CD14-positive monocyte (primary cell): ENCODE measurements around the gene MAP1LC3B2. TPM values are rescaled to one million over a fixed set of nuclear protein-coding genes. Genes with fewer than 3 reads are reported as not detected.

Experiments used
- DNase-seq, 3 donors: peaks; one replicate each; pipeline ENCODE4 v3.0.0-alpha.2; 2011 to 2022
- H2AFZ ChIP-seq: 2 replicates; pipeline ENCODE4 v1.6.0; 2012; ENCODE audit warnings: mild to moderate bottlenecking, low read depth, low read length, inconsistent platforms; ENCODE audit not compliant: insufficient read depth, poor library complexity, severe bottlenecking
- H3K27ac ChIP-seq, 2 donors: 1 replicate in 1 of 2; 2 replicates in 1 of 2; pipeline ENCODE4 v1.5.1; 2012 to 2013; ENCODE audit warnings: low read length in 2 of 2, control low read depth in 1 of 2, inconsistent platforms in 1 of 2, low read depth in 1 of 2, mild to moderate bottlenecking in 1 of 2
- H3K27me3 ChIP-seq, 2 donors: one replicate each; pipeline versions ENCODE4 v1.6.0 to v1.6.1; 2011 to 2013; ENCODE audit warnings: low read length in 2 of 2; ENCODE audit not compliant: control insufficient read depth in 2 of 2, insufficient read depth in 2 of 2
- H3K36me3 ChIP-seq, 2 donors: replicated peaks in 1 of 2; 1 replicate in 1 of 2; 2 replicates in 1 of 2; pipeline versions ENCODE4 v1.5.1 to v1.6.1; 2012 to 2013; ENCODE audit warnings: low read length in 2 of 2, control low read depth in 1 of 2, inconsistent platforms in 1 of 2, mild to moderate bottlenecking in 1 of 2; ENCODE audit not compliant: insufficient read depth in 2 of 2, control insufficient read depth in 1 of 2
- H3K4me1 ChIP-seq, 2 donors: 1 replicate in 1 of 2; 2 replicates in 1 of 2; pipeline versions ENCODE4 v1.5.1 to v1.6.1; 2012 to 2013; ENCODE audit warnings: low read length in 2 of 2, control low read depth in 1 of 2, inconsistent platforms in 1 of 2, mild to moderate bottlenecking in 1 of 2, moderate library complexity in 1 of 2; ENCODE audit not compliant: insufficient read depth in 2 of 2, control insufficient read depth in 1 of 2
- H3K4me2 ChIP-seq: replicated peaks from 2 replicates; pipeline ENCODE3; 2012; ENCODE audit warnings: low read length, moderate library complexity, mild to moderate bottlenecking; ENCODE audit not compliant: poor library complexity, severe bottlenecking; ENCODE audit errors: extremely low read depth
- H3K4me3 ChIP-seq, 3 experiments: fragments of 200-600 bp in 1 of 3; sonication (generic) in 1 of 3; replicated peaks in 1 of 3; 1 replicate in 2 of 3; 2 replicates in 1 of 3; pipeline ENCODE4 v1.5.1; 2011 to 2013; ENCODE audit warnings: low read length in 3 of 3, mild to moderate bottlenecking in 3 of 3, control low read depth in 2 of 3, low read depth in 2 of 3, inconsistent platforms in 1 of 3, moderate library complexity in 1 of 3
- H3K79me2 ChIP-seq: 2 replicates; pipeline ENCODE4 v1.6.0; 2012; ENCODE audit warnings: mild to moderate bottlenecking, control low read depth, inconsistent platforms, low read length, moderate library complexity; ENCODE audit not compliant: insufficient read depth
- H3K9ac ChIP-seq: 2 replicates; pipeline ENCODE4 v1.6.0; 2017; ENCODE audit warnings: low read length, mild to moderate bottlenecking; ENCODE audit not compliant: insufficient read depth, poor library complexity, severe bottlenecking
- H3K9me3 ChIP-seq, 2 donors: replicated peaks in 1 of 2; 1 replicate in 1 of 2; 2 replicates in 1 of 2; pipeline versions ENCODE4 v1.5.1 to v1.6.1; 2012 to 2013; ENCODE audit warnings: low read length in 2 of 2, control low read depth in 1 of 2; ENCODE audit not compliant: control insufficient read depth in 1 of 2, insufficient read depth in 1 of 2
- H4K20me1 ChIP-seq: 2 replicates; pipeline ENCODE4 v1.6.0; 2012; ENCODE audit warnings: mild to moderate bottlenecking, low read length, control low read depth, moderate library complexity; ENCODE audit not compliant: insufficient read depth
- H3K27ac Mint-ChIP-seq, 7 donors: one replicate each; pipeline ENCODE4 v1.8.0; 2020; ENCODE audit warnings: mild to moderate bottlenecking in 7 of 7, mixed read lengths in 7 of 7, moderate library complexity in 6 of 7, inconsistent platforms in 2 of 7
- H3K27me3 Mint-ChIP-seq, 3 donors: one replicate each; pipeline ENCODE4 v1.8.0; 2021 to 2022; ENCODE audit warnings: low read depth in 3 of 3, mild to moderate bottlenecking in 3 of 3, mixed read lengths in 3 of 3, moderate library complexity in 3 of 3, inconsistent platforms in 1 of 3
- H3K36me3 Mint-ChIP-seq, 2 donors: one replicate each; pipeline ENCODE4 v1.8.0; 2020; ENCODE audit warnings: mixed read lengths in 2 of 2, inconsistent platforms in 1 of 2, mild to moderate bottlenecking in 1 of 2
- H3K4me1 Mint-ChIP-seq: one replicate; pipeline ENCODE4 v1.8.0; 2020; ENCODE audit warnings: mild to moderate bottlenecking, mixed read lengths
- H3K4me3 Mint-ChIP-seq, 2 donors: one replicate each; pipeline ENCODE4 v1.8.0; 2020; ENCODE audit warnings: mild to moderate bottlenecking in 2 of 2, mixed read lengths in 2 of 2, moderate library complexity in 1 of 2
- H3K9me3 Mint-ChIP-seq, 7 donors: one replicate each; pipeline ENCODE4 v1.8.0; 2020 to 2022; ENCODE audit warnings: mixed read lengths in 7 of 7, mild to moderate bottlenecking in 6 of 7, moderate library complexity in 6 of 7, inconsistent platforms in 2 of 7
- WGBS: methylation state at CpG from one replicate; pipeline ENCODE4 v1.1.5; 2013; ENCODE audit warnings: missing lambda C conversion rate; ENCODE audit not compliant: insufficient coverage; 5-methylcytosine and 5-hydroxymethylcytosine counted together
- intact Hi-C, 2 donors: fragments of 100-400 bp; cut with micrococcal nuclease; formaldehyde crosslinking; loops; one replicate each; pipeline versions ENCODE4 v1.15.0 to v1.15.1; 2023
- polyA plus RNA-seq, 3 donors: library from polyadenylated mRNA; depleted of rRNA in 1 of 3; unstranded in 2 of 3; stranded (reverse) in 1 of 3; fragments of 300-500 nt in 2 of 3; fragments of >200 nt in 1 of 3; fragmentation: Illumina TruSeq in 2 of 3; gene quantifications; 1 replicate in 2 of 3; 2 replicates in 1 of 3; pipeline ENCODE4 v1.2.3, GENCODE V29; 2012 to 2021
- TF ChIP-seq, protein P1 (sequence below): fragments of 200-600 bp; IDR thresholded peaks from one replicate; pipeline ENCODE4 v1.8.0; 2022; ENCODE audit warnings: antibody characterized with exemption, mild to moderate bottlenecking

MAP1LC3B2 gene
- polyA plus RNA-seq, 3 donors, result 2.6 to 12.9 (median 6.4) TPM

DNA sequence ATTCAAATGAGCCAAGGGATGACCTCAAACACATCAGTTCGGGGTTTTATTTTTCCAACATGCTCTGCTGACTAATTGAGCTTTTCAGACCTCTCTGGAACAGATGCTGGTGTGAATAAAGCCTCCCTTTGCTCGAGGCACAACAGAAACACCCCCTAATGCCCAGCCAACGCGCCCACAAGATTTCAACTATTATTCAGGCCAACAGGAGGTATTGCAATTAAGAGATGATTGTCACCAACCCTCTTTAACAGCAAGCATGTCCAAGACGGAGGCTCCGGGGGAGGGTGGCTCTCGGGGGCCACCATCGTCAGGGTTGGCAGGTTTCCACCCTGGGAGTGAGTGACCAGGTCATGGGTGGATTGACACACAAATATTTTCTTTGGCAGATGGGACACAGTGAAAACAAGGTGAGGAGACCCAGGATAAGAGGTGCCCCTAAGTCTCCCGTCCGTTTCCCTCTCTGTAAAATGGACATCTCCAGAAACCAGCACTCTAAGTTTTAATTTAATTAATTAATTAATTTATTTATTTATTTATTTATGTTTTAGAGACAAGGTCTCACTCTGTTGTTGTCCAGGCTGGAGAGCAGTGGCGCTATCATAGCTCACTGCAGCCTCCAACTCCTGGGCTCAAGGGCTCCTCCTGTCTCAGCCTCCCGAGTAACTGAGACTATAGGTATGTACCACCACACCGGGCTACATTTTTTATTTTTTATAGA, 56.1 kb downstream of the MAP1LC3B2 start:
- no peaks in the 10 kb centered on the region for H3K36me3 ChIP-seq
- peaks cover 4 to 7% of the 10 kb centered on the region in 2 donors for H3K9me3 ChIP-seq
- no peak overlapping the region for H3K9ac ChIP-seq
- no peaks in the 10 kb centered on the region for H4K20me1 ChIP-seq
- no peak overlapping the region for H3K4me2 ChIP-seq
- TF ChIP-seq, protein P1, sequence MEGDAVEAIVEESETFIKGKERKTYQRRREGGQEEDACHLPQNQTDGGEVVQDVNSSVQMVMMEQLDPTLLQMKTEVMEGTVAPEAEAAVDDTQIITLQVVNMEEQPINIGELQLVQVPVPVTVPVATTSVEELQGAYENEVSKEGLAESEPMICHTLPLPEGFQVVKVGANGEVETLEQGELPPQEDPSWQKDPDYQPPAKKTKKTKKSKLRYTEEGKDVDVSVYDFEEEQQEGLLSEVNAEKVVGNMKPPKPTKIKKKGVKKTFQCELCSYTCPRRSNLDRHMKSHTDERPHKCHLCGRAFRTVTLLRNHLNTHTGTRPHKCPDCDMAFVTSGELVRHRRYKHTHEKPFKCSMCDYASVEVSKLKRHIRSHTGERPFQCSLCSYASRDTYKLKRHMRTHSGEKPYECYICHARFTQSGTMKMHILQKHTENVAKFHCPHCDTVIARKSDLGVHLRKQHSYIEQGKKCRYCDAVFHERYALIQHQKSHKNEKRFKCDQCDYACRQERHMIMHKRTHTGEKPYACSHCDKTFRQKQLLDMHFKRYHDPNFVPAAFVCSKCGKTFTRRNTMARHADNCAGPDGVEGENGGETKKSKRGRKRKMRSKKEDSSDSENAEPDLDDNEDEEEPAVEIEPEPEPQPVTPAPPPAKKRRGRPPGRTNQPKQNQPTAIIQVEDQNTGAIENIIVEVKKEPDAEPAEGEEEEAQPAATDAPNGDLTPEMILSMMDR, result no peak
- 100% methylated on average over 4 of the region's 13 CpGs for WGBS
- no peak overlapping the region for H3K27ac Mint-ChIP-seq
- DNase-seq, result no peak
- H3K27ac ChIP-seq, result no peak overlapping the region
- no peak overlapping the region for H3K4me3 ChIP-seq
- no peaks in the 10 kb centered on the region for H3K36me3 Mint-ChIP-seq
- no peaks in the 10 kb centered on the region for H3K79me2 ChIP-seq
- peaks cover 0 to 12% (median 7%) of the 10 kb centered on the region in 7 donors for H3K9me3 Mint-ChIP-seq
- H3K4me1 Mint-ChIP-seq, result peaks cover 17% of the 10 kb centered on the region
- peaks cover 10 to 14% of the 10 kb centered on the region in 2 donors for H3K4me1 ChIP-seq
- intact Hi-C loops, result no loop called here
- H3K27me3 Mint-ChIP-seq, result no peaks in the 10 kb centered on the region
- no peaks in the 10 kb centered on the region for H3K27me3 ChIP-seq
- H2AFZ ChIP-seq, result no peak overlapping the region
- H3K4me3 Mint-ChIP-seq, result no peak overlapping the region

DNA sequence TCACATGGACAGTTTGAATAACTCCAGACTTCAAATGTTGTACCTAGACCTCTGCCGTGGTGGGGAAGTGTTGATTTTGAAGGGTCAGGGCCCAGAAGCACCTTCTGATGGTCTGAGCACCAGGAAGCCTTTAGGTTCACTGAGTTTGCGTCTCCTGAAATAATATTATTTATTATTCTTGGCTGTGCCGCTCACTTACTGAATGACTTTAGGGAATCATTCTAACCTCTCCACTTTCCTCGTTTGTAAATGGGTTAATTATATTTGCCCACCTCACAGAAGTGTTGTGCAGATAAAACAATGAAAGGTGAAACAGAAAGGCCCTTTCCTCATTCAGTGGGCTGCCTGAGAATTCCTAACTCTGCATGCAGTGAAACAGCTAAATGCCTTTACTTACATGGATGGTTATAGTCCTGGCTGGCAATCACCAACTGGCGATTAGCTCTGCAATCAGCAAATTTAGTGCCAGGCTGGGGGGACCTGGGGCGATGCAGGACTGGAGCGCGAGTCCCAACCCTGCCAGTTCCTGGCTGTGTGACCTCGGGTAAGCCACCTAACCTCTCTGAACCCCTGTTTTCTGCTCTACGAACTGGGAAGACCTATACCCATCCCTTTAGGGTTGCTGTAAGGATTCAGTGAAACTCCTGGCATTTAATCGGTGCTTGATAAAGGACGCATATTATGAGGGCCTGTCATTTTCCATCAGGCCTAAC, 57.5 kb downstream of the MAP1LC3B2 start:
- Histone ChIP-seq H3K4me1 (peaks cover 0 to 3% of the 10 kb centered on the region in 2 donors), H3K9me3 (peaks cover 4 to 7% of the 10 kb centered on the region in 2 donors), H3K79me2 (no peaks in the 10 kb centered on the region), H3K9ac (no peak overlapping the region), H3K27me3 (no peaks in the 10 kb centered on the region), H4K20me1 (no peaks in the 10 kb centered on the region), H3K27ac (no peak overlapping the region), H3K36me3 (no peaks in the 10 kb centered on the region), H3K4me2 (no peak overlapping the region), H3K4me3 (no peak overlapping the region), H2AFZ (no peak overlapping the region)
- no peak overlapping the region for H3K27ac Mint-ChIP-seq
- no peaks in the 10 kb centered on the region for H3K36me3 Mint-ChIP-seq
- H3K27me3 Mint-ChIP-seq, result no peaks in the 10 kb centered on the region
- WGBS, result 88% methylated on average over 7 of the region's 12 CpGs
- TF ChIP-seq, protein P1, result no peak
- H3K4me1 Mint-ChIP-seq, result peaks cover 8% of the 10 kb centered on the region
- peaks cover 0 to 12% (median 7%) of the 10 kb centered on the region in 7 donors for H3K9me3 Mint-ChIP-seq
- DNase-seq, result no peak
- no peak overlapping the region for H3K4me3 Mint-ChIP-seq
- intact Hi-C loops, result no loop called here
